Measurements from ENCODE around the gene RAB22A. TPM values are rescaled to one million over a fixed set of nuclear protein-coding genes. Genes with fewer than 3 reads are reported as not detected.
"Not testable (repeated sequence)": the region's sequence is repeated elsewhere in the genome, so short reads cannot be mapped to it uniquely, and the experiment has no call there.

The RAB22A gene
- total RNA-seq, 4 donors from 2014 or later: 26.6 to 33.6 (median 29.2) TPM

- no peaks in the 10 kb centered on the region for H3K27me3 ChIP-seq
- peaks cover 17 to 65% of the 10 kb centered on the region in 2 donors for H3K4me1 ChIP-seq
- TF ChIP-seq POLR2A (IDR thresholded peaks at IDR 0.05): no peak
- no peak for TF ChIP-seq CTCF (IDR thresholded peaks at IDR 0.05)
- H3K9me3 ChIP-seq: no peaks in the 10 kb centered on the region
- no peak for DNase-seq
- WGBS, 2 donors: 71% methylated on average over 4 of the region's 4 CpGs
- intact Hi-C loops (cut with DNase I): no loop called here
- H3K27ac ChIP-seq: no peak overlapping the region
- no peak overlapping the region for H3K4me3 ChIP-seq (replicated peaks in 1 of 3)
- H3K36me3 ChIP-seq: no peaks in the 10 kb centered on the region
Observed at GRCh38 chr20:58407201-58407873, 97.8 kb downstream of the RAB22A start.

- DNase-seq: no peak
- Histone ChIP-seq H3K4me1 (peaks cover 17 to 65% of the 10 kb centered on the region in 2 donors), H3K9me3 (no peaks in the 10 kb centered on the region), H3K4me3 (replicated peaks in 1 of 3) (no peak overlapping the region), H3K27ac (peak overlapping the region in 1 of 3 donors; percentile 40), H3K36me3 (no peaks in the 10 kb centered on the region), H3K27me3 (no peaks in the 10 kb centered on the region)
- intact Hi-C loops (cut with DNase I): no loop called here
- TF ChIP-seq POLR2A (IDR thresholded peaks at IDR 0.05) (no peak), CTCF (IDR thresholded peaks at IDR 0.05) (no peak)
- WGBS, 2 donors: 57 to 65% methylated on average over 2 of the region's 2 CpGs
Observed at GRCh38 chr20:58407966-58408557, 98.5 kb downstream of the RAB22A start.

DNA sequence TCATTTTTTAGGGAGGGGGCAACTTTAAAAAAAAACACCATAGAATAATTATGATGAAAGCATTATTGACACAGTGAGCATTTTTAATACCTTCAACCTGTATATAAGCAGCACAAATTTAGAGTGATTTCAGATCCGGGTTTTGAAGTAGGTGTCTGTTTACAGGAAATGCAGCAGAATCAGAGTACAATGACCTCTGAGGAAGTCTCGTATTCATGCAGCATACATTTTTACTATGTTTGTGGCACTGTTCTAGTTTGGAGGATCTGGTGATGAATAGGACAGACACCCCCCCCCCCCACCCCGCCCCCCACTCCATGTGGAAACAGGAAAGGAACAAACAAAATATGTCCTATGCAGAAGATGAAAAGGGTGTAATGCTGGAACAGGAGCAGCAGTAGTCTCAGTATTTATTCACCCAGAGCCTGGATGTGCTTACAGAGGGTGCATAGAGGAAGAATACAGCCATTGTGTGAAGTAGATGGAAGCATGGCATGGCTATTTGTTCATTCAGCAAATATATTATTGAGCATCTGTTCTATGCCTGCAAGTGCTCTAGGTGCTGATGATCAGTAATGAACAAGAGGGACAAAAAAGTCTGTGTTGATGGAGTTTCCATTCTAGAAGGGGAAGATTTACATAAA is 99.2 kb downstream of the RAB22A start:
- DNase-seq: no peak
- Histone ChIP-seq H3K36me3 (no peaks in the 10 kb centered on the region), H3K27me3 (no peaks in the 10 kb centered on the region), H3K4me3 (replicated peaks in 1 of 3) (no peak overlapping the region), H3K9me3 (no peaks in the 10 kb centered on the region), H3K27ac (peak overlapping the region in 2 of 3 donors; percentile 17 to 28), H3K4me1 (peaks cover 17 to 58% of the 10 kb centered on the region in 2 donors)
- intact Hi-C loops (cut with DNase I): no loop called here
- no peak for TF ChIP-seq CTCF (IDR thresholded peaks at IDR 0.05)
- TF ChIP-seq POLR2A (IDR thresholded peaks at IDR 0.05): no peak
- 51 to 54% methylated on average over 3 of the region's 3 CpGs for WGBS, 2 donors

GRCh38 chr20:58414216-58414615 is 104.7 kb downstream of the RAB22A start:
- intact Hi-C loops (cut with DNase I); H3K4me3 ChIP-seq (replicated peaks in 1 of 3); H3K27ac ChIP-seq; H3K9me3 ChIP-seq; H3K36me3 ChIP-seq; H3K27me3 ChIP-seq; DNase-seq: not testable (repeated sequence)
- peaks cover 17 to 48% of the 10 kb centered on the region in 2 donors for H3K4me1 ChIP-seq
- WGBS, 2 donors: no CpG with 5 or more reads among the region's 35 CpGs

DNA sequence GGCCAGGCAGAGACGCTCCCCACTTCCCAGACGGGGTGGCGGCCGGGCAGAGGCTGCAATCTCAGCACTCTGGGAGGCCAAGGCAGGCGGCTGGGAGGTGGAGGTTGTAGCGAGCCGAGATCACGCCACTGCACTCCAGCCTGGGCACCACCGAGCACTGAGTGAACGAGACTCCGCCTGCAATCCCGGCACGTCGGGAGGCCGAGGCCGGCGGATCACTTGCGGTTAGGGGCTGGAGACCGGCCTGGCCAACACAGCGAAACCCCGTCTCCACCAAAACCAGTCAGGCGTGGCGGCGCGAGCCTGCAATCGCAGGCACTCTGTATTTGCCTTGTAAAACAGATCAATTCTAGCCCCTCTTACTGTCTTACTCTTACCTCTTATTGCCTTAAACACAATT is 105.3 kb downstream of the RAB22A start:
- intact Hi-C loops (cut with DNase I); H3K27ac ChIP-seq; H3K27me3 ChIP-seq; DNase-seq; H3K4me3 ChIP-seq (replicated peaks in 1 of 3); H3K36me3 ChIP-seq; H3K9me3 ChIP-seq: not testable (repeated sequence)
- peaks cover 17 to 42% of the 10 kb centered on the region in 2 donors for H3K4me1 ChIP-seq
- 92 to 94% methylated on average over 14 to 18 of the region's 26 CpGs for WGBS, 2 donors

DNA sequence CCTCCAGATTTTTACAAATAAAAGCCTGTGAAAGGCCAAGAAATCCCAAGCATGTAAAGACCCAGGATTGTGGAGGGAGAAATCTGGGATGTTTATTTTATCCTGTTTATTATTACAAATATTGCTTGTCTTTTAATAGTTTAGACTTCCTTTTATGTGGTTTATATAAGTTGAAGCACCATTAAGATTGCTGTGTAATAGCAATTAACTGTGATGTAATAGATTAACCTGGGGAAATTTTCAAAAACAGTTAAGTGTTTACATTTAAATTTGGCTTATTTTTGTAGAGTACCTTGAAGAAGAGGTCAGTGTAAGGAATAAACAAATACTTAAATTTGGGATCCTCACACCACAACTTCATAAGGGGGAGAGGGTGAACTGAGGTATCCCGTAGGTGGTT is 106.5 kb downstream of the RAB22A start:
- Histone ChIP-seq H3K27me3 (no peaks in the 10 kb centered on the region), H3K4me1 (peaks cover 23 to 45% of the 10 kb centered on the region in 2 donors), H3K4me3 (replicated peaks in 1 of 3) (no peak overlapping the region), H3K9me3 (no peaks in the 10 kb centered on the region), H3K27ac (peak overlapping the region in 1 of 3 donors; percentile 18), H3K36me3 (no peaks in the 10 kb centered on the region)
- intact Hi-C loops (cut with DNase I): no loop called here
- no peak for DNase-seq
- 92 to 96% methylated on average over 1 of the region's 1 CpG for WGBS, 2 donors
- TF ChIP-seq POLR2A (IDR thresholded peaks at IDR 0.05): no peak
- TF ChIP-seq CTCF (IDR thresholded peaks at IDR 0.05): no peak
